Daoy (cell line): ENCODE data around the gene ADIPOQ. TPM values are rescaled to one million over a fixed set of nuclear protein-coding genes. Genes with fewer than 3 reads are reported as not detected.
"Not testable (repeated sequence)": the region's sequence is repeated elsewhere in the genome, so short reads cannot be mapped to it uniquely, and the experiment has no call there.

Experiments
- DNase-seq: peaks from one replicate; pipeline ENCODE4 v3.0.0-alpha.2; 2015; ENCODE audit warnings: low read depth
- total RNA-seq: library from RNA; depleted of rRNA; stranded (reverse); fragments of >200 nt; shearing (Covaris generic); gene quantifications from 2 replicates; pipeline ENCODE4 v1.2.3, GENCODE V29; 2014

Gene ADIPOQ
- total RNA-seq, 1 experiment from 2014 or later = not detected

GRCh38 chr3:186870421-186871201 lies 28.1 kb downstream of the ADIPOQ start:
- no peak for DNase-seq

GRCh38 chr3:186871403-186871924 lies 29.0 kb downstream of the ADIPOQ start:
- no peak for DNase-seq

GRCh38 chr3:186873796-186874195 lies 31.3 kb downstream of the ADIPOQ start:
- DNase-seq = not testable (repeated sequence)

- not testable (repeated sequence) for DNase-seq
Observed at GRCh38 chr3:186874216-186874615, 31.7 kb downstream of the ADIPOQ start.

- not testable (repeated sequence) for DNase-seq
Observed at GRCh38 chr3:186874841-186875240, 32.3 kb downstream of the ADIPOQ start.

- DNase-seq = no peak
Observed at GRCh38 chr3:186875708-186876107, 33.2 kb downstream of the ADIPOQ start.

- no peak for DNase-seq
Observed at GRCh38 chr3:186879781-186880180, 37.3 kb downstream of the ADIPOQ start.

GRCh38 chr3:186880406-186880805 lies 37.9 kb downstream of the ADIPOQ start:
- DNase-seq = no peak

GRCh38 chr3:186882150-186882524 lies 39.6 kb downstream of the ADIPOQ start:
- no peak for DNase-seq

GRCh38 chr3:186882881-186883685 lies 40.6 kb downstream of the ADIPOQ start:
- DNase-seq = peak; percentile 85

GRCh38 chr3:186883686-186884058 lies 41.2 kb downstream of the ADIPOQ start:
- DNase-seq = no peak

GRCh38 chr3:186884868-186885267 lies 42.4 kb downstream of the ADIPOQ start:
- not testable (repeated sequence) for DNase-seq

- no peak for DNase-seq
Observed at GRCh38 chr3:186886202-186886981, 43.9 kb downstream of the ADIPOQ start.

- not testable (repeated sequence) for DNase-seq
Observed at GRCh38 chr3:186887507-186887938, 45.0 kb downstream of the ADIPOQ start.

- no peak for DNase-seq
Observed at GRCh38 chr3:186888569-186888968, 46.1 kb downstream of the ADIPOQ start.

- DNase-seq = not testable (repeated sequence)
Observed at GRCh38 chr3:186889698-186890097, 47.2 kb downstream of the ADIPOQ start.

- no peak for DNase-seq
Observed at GRCh38 chr3:186890911-186891310, 48.4 kb downstream of the ADIPOQ start.

- DNase-seq = not testable (repeated sequence)
Observed at GRCh38 chr3:186893071-186893470, 50.6 kb downstream of the ADIPOQ start.

GRCh38 chr3:186895406-186895805 lies 52.9 kb downstream of the ADIPOQ start:
- no peak for DNase-seq

- DNase-seq = no peak
Observed at GRCh38 chr3:186896006-186896405, 53.5 kb downstream of the ADIPOQ start.

GRCh38 chr3:186896875-186897274 lies 54.4 kb downstream of the ADIPOQ start:
- DNase-seq = no peak
